Umbilical cord (tissue), 2 donors: ENCODE results near the gene TALDO1. TPM values are rescaled to one million over a fixed set of nuclear protein-coding genes. Genes with fewer than 3 reads are reported as not detected.
A peak's percentile ranks its signal among the peaks of the same experiment; 100 is the strongest.

Experiments used
- DNase-seq: peaks from one replicate; pipeline ENCODE4 v3.0.0-alpha.2; 2015; ENCODE audit warnings: low spot score
- total RNA-seq: library from RNA; depleted of rRNA; stranded (reverse); fragments of >200 nt; gene quantifications from one replicate; pipeline ENCODE4 v1.2.3, GENCODE V29; 2014; ENCODE audit warnings: low replicate concordance; ENCODE audit not compliant: insufficient read depth

TALDO1 gene
- total RNA-seq, 1 donor from 2014 or later: 76.1 TPM

DNA sequence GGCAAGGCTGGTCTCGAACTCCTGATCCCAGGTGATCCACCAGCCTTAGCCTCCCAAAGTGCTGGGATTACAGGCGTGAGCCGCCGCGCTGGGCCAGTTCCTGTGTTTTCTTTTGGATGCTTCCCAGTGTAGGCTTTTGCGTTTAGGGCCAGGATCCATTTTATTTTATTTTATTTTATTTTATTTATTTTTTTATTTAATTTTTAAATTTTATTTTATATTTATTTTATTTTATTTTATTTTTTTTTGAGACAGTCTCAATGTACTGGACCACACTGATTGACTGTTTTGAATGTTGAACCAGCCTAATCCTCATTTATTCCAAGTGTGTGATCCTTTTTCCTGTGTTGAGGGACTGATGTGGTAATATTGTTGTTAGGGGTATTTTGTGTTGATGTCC, 32.8 kb upstream of the TALDO1 start:
- no peak for DNase-seq

GRCh38 chr11:719214-720016, 27.8 kb upstream of the TALDO1 start:
- no peak for DNase-seq

GRCh38 chr11:720017-720641, 27.1 kb upstream of the TALDO1 start:
- no peak for DNase-seq

DNA sequence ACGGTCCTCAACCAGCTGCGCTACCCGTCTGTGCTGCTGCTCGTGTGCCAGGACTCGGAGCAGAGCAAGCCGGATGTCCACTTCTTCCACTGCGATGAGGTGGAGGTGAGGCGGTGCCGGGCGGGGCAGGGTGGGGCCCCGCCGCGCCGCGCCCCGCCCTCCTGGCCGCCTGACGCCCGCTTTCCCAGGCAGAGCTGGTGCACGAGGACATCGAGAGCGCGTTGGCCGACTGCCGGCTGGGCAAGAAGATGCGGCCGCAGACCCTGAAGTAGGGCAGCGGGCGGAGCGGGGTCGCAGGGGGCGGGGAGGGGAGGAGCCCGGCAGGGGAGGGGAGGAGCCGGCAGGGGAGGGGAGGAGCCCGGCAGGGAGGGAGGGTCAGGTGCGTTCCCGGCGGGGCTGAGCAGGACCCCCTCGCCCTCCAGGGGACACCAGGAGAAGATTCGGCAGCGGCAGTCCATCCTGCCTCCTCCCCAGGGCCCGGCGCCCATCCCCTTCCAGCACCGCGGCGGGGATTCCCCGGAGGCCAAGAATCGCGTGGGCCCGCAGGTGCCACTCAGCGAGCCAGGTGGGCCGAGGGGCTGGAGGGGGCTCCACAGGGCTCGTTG, 26.5 kb upstream of the TALDO1 start:
- no peak for DNase-seq

GRCh38 chr11:721247-721740, 26.0 kb upstream of the TALDO1 start:
- no peak for DNase-seq

GRCh38 chr11:721741-722345, 25.4 kb upstream of the TALDO1 start:
- DNase-seq: no peak

DNA sequence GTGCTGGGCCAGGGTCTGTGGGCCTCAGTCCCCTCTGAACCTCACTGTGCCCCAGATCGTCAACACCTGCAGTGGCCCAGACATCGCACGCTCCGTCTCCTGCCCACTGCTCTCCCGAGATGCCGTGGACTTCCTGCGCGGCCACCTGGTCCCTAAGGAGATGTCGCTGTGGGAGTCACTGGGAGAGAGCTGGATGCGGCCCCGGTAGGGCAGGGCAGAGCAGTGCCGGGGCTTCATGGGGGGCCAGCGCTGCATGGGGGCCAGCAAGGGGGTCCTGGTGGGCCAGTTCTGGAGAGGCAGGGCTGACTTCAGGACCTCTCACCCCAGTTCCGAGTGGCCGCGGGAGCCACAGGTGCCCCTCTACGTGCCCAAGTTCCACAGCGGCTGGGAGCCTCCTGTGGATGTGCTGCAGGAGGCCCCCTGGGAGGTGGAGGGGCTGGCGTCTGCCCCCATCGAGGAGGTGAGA, 24.9 kb upstream of the TALDO1 start:
- DNase-seq: no peak

GRCh38 chr11:723120-723883, 24.0 kb upstream of the TALDO1 start:
- peak; percentile 46 for DNase-seq

DNA sequence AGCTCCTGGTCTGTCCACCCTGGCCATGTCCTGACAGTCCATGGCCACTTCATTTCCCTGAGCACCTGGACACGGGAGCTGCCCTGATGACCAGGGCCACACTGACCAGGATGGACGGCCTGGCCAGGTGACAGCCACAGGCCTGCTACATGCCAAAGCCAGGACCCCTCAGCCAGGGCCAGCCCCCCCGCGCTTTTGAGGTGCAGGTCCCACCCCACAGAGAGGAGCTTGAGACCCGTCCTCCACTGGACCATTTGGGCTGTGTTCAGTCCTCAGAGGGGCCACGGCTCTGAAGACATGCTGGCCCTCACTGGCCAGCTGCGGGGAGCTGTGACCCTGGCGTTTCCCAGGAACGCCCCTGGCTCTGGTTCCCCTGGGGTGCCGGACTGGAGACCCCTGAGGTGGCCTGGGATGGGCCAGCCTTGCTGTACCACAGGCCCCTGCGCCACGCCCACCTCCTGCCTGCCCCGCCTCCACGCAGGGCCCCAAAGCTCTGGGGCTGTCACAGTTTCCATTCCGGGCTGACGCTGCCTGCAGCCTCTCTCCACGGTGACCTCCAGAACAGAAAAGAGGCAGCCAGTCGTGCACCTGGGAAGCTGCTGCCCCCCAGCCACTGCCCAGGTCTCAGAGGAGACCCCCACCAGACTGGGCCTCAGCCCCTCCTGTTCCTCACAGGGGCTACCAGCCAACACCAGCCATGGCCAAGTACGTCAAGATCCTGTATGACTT, 23.1 kb upstream of the TALDO1 start:
- DNase-seq: no peak

- DNase-seq: no peak
These were observed 22.4 kb upstream of the TALDO1 start for GRCh38 chr11:724778-725386.

DNA sequence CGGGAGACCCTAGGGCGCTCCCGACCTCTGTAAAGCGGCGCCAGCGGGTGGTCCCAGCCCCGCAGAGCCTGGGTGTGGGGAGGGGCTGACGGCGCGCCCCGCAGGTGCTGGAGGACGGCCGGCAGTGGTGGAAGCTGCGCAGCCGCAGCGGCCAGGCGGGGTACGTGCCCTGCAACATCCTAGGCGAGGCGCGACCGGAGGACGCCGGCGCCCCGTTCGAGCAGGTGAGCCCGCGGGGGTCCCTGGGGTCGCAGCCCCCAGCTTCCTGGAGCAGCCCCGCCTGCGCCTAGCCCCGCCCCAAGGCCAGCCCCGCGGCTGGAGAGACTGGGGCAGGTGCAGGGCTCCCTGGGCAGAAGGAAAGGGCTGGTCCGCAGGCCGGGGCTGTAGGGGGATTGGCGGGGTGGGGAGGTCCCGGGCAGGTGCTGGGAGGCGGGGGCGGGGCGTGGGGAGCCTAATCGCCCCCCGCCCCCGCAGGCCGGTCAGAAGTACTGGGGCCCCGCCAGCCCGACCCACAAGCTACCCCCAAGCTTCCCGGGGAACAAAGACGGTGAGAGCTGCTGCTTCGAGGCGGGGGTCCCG, 21.6 kb upstream of the TALDO1 start:
- DNase-seq: no peak

DNA sequence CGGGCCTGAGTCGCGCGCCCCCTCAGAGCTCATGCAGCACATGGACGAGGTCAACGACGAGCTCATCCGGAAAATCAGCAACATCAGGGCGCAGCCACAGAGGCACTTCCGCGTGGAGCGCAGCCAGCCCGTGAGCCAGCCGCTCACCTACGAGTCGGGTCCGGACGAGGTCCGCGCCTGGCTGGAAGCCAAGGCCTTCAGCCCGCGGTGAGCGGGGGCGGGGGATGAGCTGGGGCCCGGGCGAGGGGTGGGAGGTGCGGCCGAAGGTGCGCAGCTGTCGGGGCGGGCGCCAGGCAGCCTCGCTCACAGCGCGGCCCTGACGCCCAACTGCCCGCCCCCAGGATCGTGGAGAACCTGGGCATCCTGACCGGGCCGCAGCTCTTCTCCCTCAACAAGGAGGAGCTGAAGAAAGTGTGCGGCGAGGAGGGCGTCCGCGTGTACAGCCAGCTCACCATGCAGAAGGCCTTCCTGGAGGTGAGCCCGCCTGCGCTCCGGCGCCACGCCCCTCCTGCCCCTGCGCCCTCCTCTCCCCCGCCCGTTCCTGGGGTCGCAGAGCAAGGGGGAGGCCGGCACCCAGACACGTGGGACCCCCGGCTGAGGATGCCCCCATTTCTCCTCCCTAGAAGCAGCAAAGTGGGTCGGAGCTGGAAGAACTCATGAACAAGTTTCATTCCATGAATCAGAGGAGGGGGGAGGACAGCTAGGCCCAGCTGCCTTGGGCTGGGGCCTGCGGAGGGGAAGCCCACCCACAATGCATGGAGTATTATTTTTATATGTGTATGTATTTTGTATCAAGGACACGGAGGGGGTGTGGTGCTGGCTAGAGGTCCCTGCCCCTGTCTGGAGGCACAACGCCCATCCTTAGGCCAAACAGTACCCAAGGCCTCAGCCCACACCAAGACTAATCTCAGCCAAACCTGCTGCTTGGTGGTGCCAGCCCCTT, 20.7 kb upstream of the TALDO1 start:
- DNase-seq: peak; percentile 60

GRCh38 chr11:727281-727701, 20.0 kb upstream of the TALDO1 start:
- DNase-seq: no peak

- DNase-seq: peak; percentile 82
These were observed 19.2 kb upstream of the TALDO1 start for GRCh38 chr11:727859-728748.

DNA sequence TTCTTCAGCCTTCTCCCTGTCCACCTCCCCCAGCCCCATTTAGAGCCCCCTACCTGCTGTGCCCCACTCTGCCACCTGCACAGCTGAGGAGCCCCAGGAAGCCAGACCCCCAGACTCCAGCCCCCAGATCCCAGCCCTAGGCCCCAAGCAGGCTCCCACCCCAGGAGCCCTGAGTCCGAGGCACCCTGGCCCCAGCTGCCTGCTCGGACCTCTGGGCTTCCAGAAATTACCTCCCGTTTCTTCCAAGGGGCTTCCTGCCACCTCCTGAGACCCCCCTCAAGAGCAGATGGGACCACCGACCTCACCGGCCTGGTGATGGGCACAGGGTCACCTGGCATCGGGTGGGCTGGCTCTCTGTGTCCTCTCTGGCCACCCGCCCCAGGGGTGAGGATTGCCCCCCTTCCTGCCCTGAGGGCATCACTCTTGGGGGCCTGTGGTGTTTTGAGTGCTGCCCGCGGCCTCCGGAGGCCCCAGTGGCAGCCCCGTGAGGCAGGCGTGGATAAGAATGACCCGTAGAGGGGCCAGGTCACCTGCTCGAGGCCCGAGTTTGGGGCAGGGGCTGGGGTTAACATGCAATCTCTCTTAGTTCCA, 18.3 kb upstream of the TALDO1 start:
- DNase-seq: no peak

DNA sequence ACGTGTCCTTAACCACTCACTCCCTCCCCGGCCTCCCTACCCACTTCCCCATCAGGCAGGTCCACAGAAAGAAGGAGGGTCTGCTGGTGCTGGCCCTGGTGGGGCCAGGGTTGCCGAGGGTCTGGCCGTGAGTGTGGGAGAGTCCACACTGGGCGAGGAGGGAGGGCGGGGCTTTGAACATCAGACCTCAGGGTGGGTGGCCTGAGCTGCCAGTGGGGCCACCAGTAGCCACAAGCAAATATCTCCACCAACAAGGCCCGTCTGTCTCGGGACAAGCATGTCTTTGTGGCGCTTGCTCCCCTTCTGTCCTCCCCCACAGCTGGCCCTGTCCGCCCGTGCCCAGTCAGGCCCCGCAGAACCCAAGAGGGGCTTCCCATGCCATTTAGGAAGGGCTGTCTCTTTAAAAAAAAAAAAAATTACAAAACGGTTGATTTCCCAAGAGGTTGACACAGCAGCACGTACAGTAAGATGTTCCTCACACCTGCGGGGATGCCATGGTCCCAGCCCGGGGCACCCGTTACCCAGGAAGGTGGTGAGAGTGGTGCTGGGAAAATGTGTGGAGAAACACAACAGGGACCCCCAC, 17.7 kb upstream of the TALDO1 start:
- no peak for DNase-seq

GRCh38 chr11:733072-733471, 14.2 kb upstream of the TALDO1 start:
- DNase-seq: no peak
